CD14-positive monocyte (primary cell): Measurements from ENCODE around the gene GOT2. TPM values are rescaled to one million over a fixed set of nuclear protein-coding genes. Genes with fewer than 3 reads are reported as not detected.

ENCODE experiments used
- DNase-seq, 3 donors: peaks; one replicate each; pipeline ENCODE4 v3.0.0-alpha.2; 2011 to 2022
- H2AFZ ChIP-seq: 2 replicates; pipeline ENCODE4 v1.6.0; 2012; ENCODE audit warnings: mild to moderate bottlenecking, low read depth, low read length, inconsistent platforms; ENCODE audit not compliant: insufficient read depth, poor library complexity, severe bottlenecking
- H3K27ac ChIP-seq, 2 donors: 1 replicate in 1 of 2; 2 replicates in 1 of 2; pipeline ENCODE4 v1.5.1; 2012 to 2013; ENCODE audit warnings: low read length in 2 of 2, control low read depth in 1 of 2, inconsistent platforms in 1 of 2, low read depth in 1 of 2, mild to moderate bottlenecking in 1 of 2
- H3K27me3 ChIP-seq, 2 donors: one replicate each; pipeline versions ENCODE4 v1.6.0 to v1.6.1; 2011 to 2013; ENCODE audit warnings: low read length in 2 of 2; ENCODE audit not compliant: control insufficient read depth in 2 of 2, insufficient read depth in 2 of 2
- H3K36me3 ChIP-seq, 2 donors: replicated peaks in 1 of 2; 1 replicate in 1 of 2; 2 replicates in 1 of 2; pipeline versions ENCODE4 v1.5.1 to v1.6.1; 2012 to 2013; ENCODE audit warnings: low read length in 2 of 2, control low read depth in 1 of 2, inconsistent platforms in 1 of 2, mild to moderate bottlenecking in 1 of 2; ENCODE audit not compliant: insufficient read depth in 2 of 2, control insufficient read depth in 1 of 2
- H3K4me1 ChIP-seq, 2 donors: 1 replicate in 1 of 2; 2 replicates in 1 of 2; pipeline versions ENCODE4 v1.5.1 to v1.6.1; 2012 to 2013; ENCODE audit warnings: low read length in 2 of 2, control low read depth in 1 of 2, inconsistent platforms in 1 of 2, mild to moderate bottlenecking in 1 of 2, moderate library complexity in 1 of 2; ENCODE audit not compliant: insufficient read depth in 2 of 2, control insufficient read depth in 1 of 2
- H3K4me2 ChIP-seq: replicated peaks from 2 replicates; pipeline ENCODE3; 2012; ENCODE audit warnings: low read length, moderate library complexity, mild to moderate bottlenecking; ENCODE audit not compliant: poor library complexity, severe bottlenecking; ENCODE audit errors: extremely low read depth
- H3K4me3 ChIP-seq, 3 experiments: fragments of 200-600 bp in 1 of 3; sonication (generic) in 1 of 3; replicated peaks in 1 of 3; 1 replicate in 2 of 3; 2 replicates in 1 of 3; pipeline ENCODE4 v1.5.1; 2011 to 2013; ENCODE audit warnings: low read length in 3 of 3, mild to moderate bottlenecking in 3 of 3, control low read depth in 2 of 3, low read depth in 2 of 3, inconsistent platforms in 1 of 3, moderate library complexity in 1 of 3
- H3K79me2 ChIP-seq: 2 replicates; pipeline ENCODE4 v1.6.0; 2012; ENCODE audit warnings: mild to moderate bottlenecking, control low read depth, inconsistent platforms, low read length, moderate library complexity; ENCODE audit not compliant: insufficient read depth
- H3K9ac ChIP-seq: 2 replicates; pipeline ENCODE4 v1.6.0; 2017; ENCODE audit warnings: low read length, mild to moderate bottlenecking; ENCODE audit not compliant: insufficient read depth, poor library complexity, severe bottlenecking
- H3K9me3 ChIP-seq, 2 donors: replicated peaks in 1 of 2; 1 replicate in 1 of 2; 2 replicates in 1 of 2; pipeline versions ENCODE4 v1.5.1 to v1.6.1; 2012 to 2013; ENCODE audit warnings: low read length in 2 of 2, control low read depth in 1 of 2; ENCODE audit not compliant: control insufficient read depth in 1 of 2, insufficient read depth in 1 of 2
- H4K20me1 ChIP-seq: 2 replicates; pipeline ENCODE4 v1.6.0; 2012; ENCODE audit warnings: mild to moderate bottlenecking, low read length, control low read depth, moderate library complexity; ENCODE audit not compliant: insufficient read depth
- H3K27ac Mint-ChIP-seq, 7 donors: one replicate each; pipeline ENCODE4 v1.8.0; 2020; ENCODE audit warnings: mild to moderate bottlenecking in 7 of 7, mixed read lengths in 7 of 7, moderate library complexity in 6 of 7, inconsistent platforms in 2 of 7
- H3K27me3 Mint-ChIP-seq, 3 donors: one replicate each; pipeline ENCODE4 v1.8.0; 2021 to 2022; ENCODE audit warnings: low read depth in 3 of 3, mild to moderate bottlenecking in 3 of 3, mixed read lengths in 3 of 3, moderate library complexity in 3 of 3, inconsistent platforms in 1 of 3
- H3K36me3 Mint-ChIP-seq, 2 donors: one replicate each; pipeline ENCODE4 v1.8.0; 2020; ENCODE audit warnings: mixed read lengths in 2 of 2, inconsistent platforms in 1 of 2, mild to moderate bottlenecking in 1 of 2
- H3K4me1 Mint-ChIP-seq: one replicate; pipeline ENCODE4 v1.8.0; 2020; ENCODE audit warnings: mild to moderate bottlenecking, mixed read lengths
- H3K4me3 Mint-ChIP-seq, 2 donors: one replicate each; pipeline ENCODE4 v1.8.0; 2020; ENCODE audit warnings: mild to moderate bottlenecking in 2 of 2, mixed read lengths in 2 of 2, moderate library complexity in 1 of 2
- H3K9me3 Mint-ChIP-seq, 7 donors: one replicate each; pipeline ENCODE4 v1.8.0; 2020 to 2022; ENCODE audit warnings: mixed read lengths in 7 of 7, mild to moderate bottlenecking in 6 of 7, moderate library complexity in 6 of 7, inconsistent platforms in 2 of 7
- WGBS: methylation state at CpG from one replicate; pipeline ENCODE4 v1.1.5; 2013; ENCODE audit warnings: missing lambda C conversion rate; ENCODE audit not compliant: insufficient coverage; 5-methylcytosine and 5-hydroxymethylcytosine counted together
- intact Hi-C, 2 donors: fragments of 100-400 bp; cut with micrococcal nuclease; formaldehyde crosslinking; loops; one replicate each; pipeline versions ENCODE4 v1.15.0 to v1.15.1; 2023
- polyA plus RNA-seq, 3 donors: library from polyadenylated mRNA; depleted of rRNA in 1 of 3; unstranded in 2 of 3; stranded (reverse) in 1 of 3; fragments of 300-500 nt in 2 of 3; fragments of >200 nt in 1 of 3; fragmentation: Illumina TruSeq in 2 of 3; gene quantifications; 1 replicate in 2 of 3; 2 replicates in 1 of 3; pipeline ENCODE4 v1.2.3, GENCODE V29; 2012 to 2021
- TF ChIP-seq, protein P1 (sequence below): fragments of 200-600 bp; IDR thresholded peaks from one replicate; pipeline ENCODE4 v1.8.0; 2022; ENCODE audit warnings: antibody characterized with exemption, mild to moderate bottlenecking

The GOT2 gene
- polyA plus RNA-seq, 3 donors: 14.9 to 35.8 (median 30.1) TPM

GRCh38 chr16:58734459-58734787 lies 307 bp upstream of the GOT2 start:
- intact Hi-C loops: no loop called here
- Mint-ChIP-seq H3K9me3 (peaks cover 0 to 5% (median 2%) of the 10 kb centered on the region in 7 donors), H3K4me1 (peaks cover 21% of the 10 kb centered on the region), H3K27ac (peak overlapping the region in 1 of 7 donors; percentile 23), H3K36me3 (peaks cover 0 to 3% of the 10 kb centered on the region in 2 donors), H3K4me3 (peak overlapping the region; percentile 99 to 100), H3K27me3 (peaks cover 0 to 3% (median 3%) of the 10 kb centered on the region in 3 donors)
- peak overlapping the region; percentile 80 for H3K9ac ChIP-seq
- no peaks in the 10 kb centered on the region for H3K27me3 ChIP-seq
- WGBS: 0% methylated on average over 1 of the region's 8 CpGs
- H3K4me1 ChIP-seq: peaks cover 8 to 13% of the 10 kb centered on the region in 2 donors
- TF ChIP-seq, protein P1, sequence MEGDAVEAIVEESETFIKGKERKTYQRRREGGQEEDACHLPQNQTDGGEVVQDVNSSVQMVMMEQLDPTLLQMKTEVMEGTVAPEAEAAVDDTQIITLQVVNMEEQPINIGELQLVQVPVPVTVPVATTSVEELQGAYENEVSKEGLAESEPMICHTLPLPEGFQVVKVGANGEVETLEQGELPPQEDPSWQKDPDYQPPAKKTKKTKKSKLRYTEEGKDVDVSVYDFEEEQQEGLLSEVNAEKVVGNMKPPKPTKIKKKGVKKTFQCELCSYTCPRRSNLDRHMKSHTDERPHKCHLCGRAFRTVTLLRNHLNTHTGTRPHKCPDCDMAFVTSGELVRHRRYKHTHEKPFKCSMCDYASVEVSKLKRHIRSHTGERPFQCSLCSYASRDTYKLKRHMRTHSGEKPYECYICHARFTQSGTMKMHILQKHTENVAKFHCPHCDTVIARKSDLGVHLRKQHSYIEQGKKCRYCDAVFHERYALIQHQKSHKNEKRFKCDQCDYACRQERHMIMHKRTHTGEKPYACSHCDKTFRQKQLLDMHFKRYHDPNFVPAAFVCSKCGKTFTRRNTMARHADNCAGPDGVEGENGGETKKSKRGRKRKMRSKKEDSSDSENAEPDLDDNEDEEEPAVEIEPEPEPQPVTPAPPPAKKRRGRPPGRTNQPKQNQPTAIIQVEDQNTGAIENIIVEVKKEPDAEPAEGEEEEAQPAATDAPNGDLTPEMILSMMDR: peak; percentile 44
- peaks cover 29% of the 10 kb centered on the region for H3K79me2 ChIP-seq
- no peak for DNase-seq
- no peaks in the 10 kb centered on the region for H3K36me3 ChIP-seq
- H2AFZ ChIP-seq: peak overlapping the region; percentile 100
- H3K27ac ChIP-seq: peak overlapping the region in 1 of 2 donors; percentile 74
- H3K4me3 ChIP-seq: peak overlapping the region; percentile 51 to 94 (median 83)
- H3K9me3 ChIP-seq: no peaks in the 10 kb centered on the region
- peak overlapping the region; percentile 88 for H3K4me2 ChIP-seq
- H4K20me1 ChIP-seq: peaks cover 5% of the 10 kb centered on the region

DNA sequence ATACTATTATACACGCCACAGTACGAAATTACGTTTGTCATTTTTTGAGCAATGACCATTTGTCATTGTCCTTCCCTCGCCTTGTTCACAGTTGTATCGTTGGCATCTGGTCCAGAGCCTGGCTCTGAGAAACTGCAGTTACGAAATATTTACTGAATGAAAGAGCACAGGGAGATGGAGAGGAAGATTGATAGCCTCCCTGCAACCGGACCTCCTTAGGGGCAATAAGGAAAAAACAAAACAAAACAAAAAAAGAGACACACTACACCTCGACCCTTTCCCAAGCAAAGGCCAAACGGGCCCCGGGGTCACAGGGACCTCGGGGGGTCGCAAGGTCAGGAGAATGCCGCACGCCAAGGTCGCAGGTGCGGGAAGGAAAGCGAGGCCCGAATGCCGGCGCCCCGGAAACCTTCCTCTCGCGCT lies 857 bp downstream of the GOT2 start:
- 3% methylated on average over 19 of the region's 23 CpGs for WGBS
- Mint-ChIP-seq H3K4me3 (peak overlapping the region; percentile 68 to 87), H3K4me1 (peaks cover 21% of the 10 kb centered on the region), H3K27me3 (peaks cover 0 to 3% (median 0%) of the 10 kb centered on the region in 3 donors), H3K36me3 (peaks cover 0 to 3% of the 10 kb centered on the region in 2 donors), H3K27ac (peak overlapping the region in 1 of 7 donors; percentile 22), H3K9me3 (peaks cover 0 to 1% (median 0%) of the 10 kb centered on the region in 7 donors)
- Histone ChIP-seq H3K9me3 (no peaks in the 10 kb centered on the region), H2AFZ (peak overlapping the region; percentile 100), H3K27ac (peak overlapping the region in 1 of 2 donors; percentile 74), H3K4me3 (peak overlapping the region; percentile 51 to 94 (median 83)), H3K9ac (peak overlapping the region; percentile 80), H3K27me3 (no peaks in the 10 kb centered on the region), H3K4me2 (peak overlapping the region; percentile 88), H3K36me3 (no peaks in the 10 kb centered on the region), H3K4me1 (peaks cover 8 to 13% of the 10 kb centered on the region in 2 donors), H3K79me2 (peaks cover 33% of the 10 kb centered on the region), H4K20me1 (peaks cover 5% of the 10 kb centered on the region)
- DNase-seq: no peak
- intact Hi-C loops: no loop called here
- TF ChIP-seq, protein P1: no peak
